ENCODE results near the gene ZNF775. TPM values are rescaled to one million over a fixed set of nuclear protein-coding genes. Genes with fewer than 3 reads are reported as not detected.

Gene ZNF775
- total RNA-seq, 6 experiments from 2014 or later = 0.44 to 1.6 (median 0.96) TPM

DNA sequence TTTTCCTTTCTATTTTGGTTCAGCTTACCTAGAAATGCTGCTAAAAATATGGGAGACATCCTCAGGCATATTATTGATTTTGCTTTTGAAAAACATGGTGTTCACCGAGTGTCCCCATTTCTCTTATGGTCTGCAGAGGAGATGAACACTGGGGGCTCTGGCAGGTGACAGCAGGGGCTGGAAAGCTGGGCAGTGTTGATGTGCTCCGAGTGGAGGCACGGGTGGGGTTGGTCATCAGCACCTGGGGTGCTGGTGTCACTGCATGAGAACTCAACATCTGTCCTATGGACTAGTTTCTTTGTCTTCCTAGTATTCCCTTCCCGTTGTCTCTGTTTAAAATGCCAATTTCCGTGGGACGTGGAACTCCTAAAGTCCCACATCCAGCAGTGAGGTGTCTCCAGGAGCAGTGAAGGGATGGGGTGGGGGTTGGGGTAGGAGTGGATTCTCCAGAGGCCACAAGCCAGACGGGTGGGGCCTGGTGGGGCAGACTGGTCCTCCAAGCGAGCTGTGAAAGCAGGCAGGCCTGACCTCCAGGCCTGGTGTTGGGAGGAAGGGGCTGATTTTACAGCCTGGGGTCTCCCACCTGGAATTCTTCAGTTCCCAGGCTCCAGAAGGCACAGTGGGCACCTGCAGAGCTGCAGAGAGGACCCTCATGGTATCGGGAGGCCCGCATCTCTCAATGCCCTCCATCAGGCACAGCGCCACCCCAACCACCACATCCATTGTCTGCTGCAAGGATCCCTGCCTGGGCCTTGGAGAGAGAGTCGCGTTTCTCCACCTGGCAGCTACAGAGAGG lies 24.4 kb downstream of the ZNF775 start:
- WGBS (ENCODE audit: insufficient coverage, low coverage, low lambda C conversion rate, missing lambda C conversion rate) = 93% methylated on average over 6 of the region's 13 CpGs
- peak in 1 of 3 donors; percentile 42 for DNase-seq
- intact Hi-C loops (cut with DNase I) = no loop called here
- H3K4me1 ChIP-seq = peaks cover 0 to 23% (median 8%) of the 10 kb centered on the region in 4 donors
- ATAC-seq = no peak
- no peaks in the 10 kb centered on the region for H3K27me3 ChIP-seq
- no peak for TF ChIP-seq POLR2A (IDR thresholded peaks at IDR 0.05)
- TF ChIP-seq, protein P1, sequence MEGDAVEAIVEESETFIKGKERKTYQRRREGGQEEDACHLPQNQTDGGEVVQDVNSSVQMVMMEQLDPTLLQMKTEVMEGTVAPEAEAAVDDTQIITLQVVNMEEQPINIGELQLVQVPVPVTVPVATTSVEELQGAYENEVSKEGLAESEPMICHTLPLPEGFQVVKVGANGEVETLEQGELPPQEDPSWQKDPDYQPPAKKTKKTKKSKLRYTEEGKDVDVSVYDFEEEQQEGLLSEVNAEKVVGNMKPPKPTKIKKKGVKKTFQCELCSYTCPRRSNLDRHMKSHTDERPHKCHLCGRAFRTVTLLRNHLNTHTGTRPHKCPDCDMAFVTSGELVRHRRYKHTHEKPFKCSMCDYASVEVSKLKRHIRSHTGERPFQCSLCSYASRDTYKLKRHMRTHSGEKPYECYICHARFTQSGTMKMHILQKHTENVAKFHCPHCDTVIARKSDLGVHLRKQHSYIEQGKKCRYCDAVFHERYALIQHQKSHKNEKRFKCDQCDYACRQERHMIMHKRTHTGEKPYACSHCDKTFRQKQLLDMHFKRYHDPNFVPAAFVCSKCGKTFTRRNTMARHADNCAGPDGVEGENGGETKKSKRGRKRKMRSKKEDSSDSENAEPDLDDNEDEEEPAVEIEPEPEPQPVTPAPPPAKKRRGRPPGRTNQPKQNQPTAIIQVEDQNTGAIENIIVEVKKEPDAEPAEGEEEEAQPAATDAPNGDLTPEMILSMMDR (IDR thresholded peaks at IDR 0.05) = no peak
- no peak overlapping the region for H3K4me3 ChIP-seq
- H3K36me3 ChIP-seq = no peaks in the 10 kb centered on the region
- no peaks in the 10 kb centered on the region for H3K9me3 ChIP-seq
- H3K27ac ChIP-seq = no peak overlapping the region

DNA sequence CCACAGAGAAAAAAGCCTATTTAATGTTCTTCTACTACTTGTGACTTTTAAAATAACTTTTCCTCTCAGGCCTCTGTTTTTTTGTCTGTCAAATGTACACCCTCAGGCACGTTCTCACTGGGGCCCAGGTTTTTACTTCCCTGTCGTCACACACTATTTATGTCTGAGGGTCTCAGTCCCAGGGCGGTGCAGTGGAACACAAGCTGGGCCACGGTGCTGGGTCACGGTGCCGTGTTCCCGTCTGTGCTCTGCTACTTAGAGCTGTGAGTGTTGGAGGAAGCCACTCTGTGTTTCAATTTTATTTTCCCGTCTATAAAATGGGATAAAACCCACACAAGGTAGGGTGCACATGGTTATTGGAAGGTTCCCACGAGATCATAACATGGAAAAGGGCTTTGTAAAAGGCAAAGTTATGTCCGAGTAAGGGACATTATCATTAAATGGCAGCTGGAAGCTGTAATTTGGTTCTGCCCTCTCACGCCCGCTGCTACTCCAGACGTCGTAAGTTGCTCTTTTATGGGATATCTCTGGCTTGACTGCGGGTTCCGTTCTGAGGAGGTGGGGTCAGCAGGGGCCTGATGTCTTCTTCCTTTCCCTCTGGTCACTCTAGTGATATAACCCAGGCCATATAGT lies 25.2 kb downstream of the ZNF775 start:
- no peak for TF ChIP-seq POLR2A (IDR thresholded peaks at IDR 0.05)
- TF ChIP-seq, protein P1 (IDR thresholded peaks at IDR 0.05) = no peak
- ATAC-seq (no peak), DNase-seq (no peak)
- H3K4me3 ChIP-seq = peak overlapping the region; percentile 71 to 78 (median 72)
- intact Hi-C loops (cut with DNase I) = no loop called here
- H3K27me3 ChIP-seq = no peaks in the 10 kb centered on the region
- H3K9me3 ChIP-seq = no peaks in the 10 kb centered on the region
- H3K4me1 ChIP-seq = peaks cover 0 to 23% (median 8%) of the 10 kb centered on the region in 4 donors
- no peaks in the 10 kb centered on the region for H3K36me3 ChIP-seq
- peak overlapping the region; percentile 88 to 96 (median 95) for H3K27ac ChIP-seq
- WGBS (ENCODE audit: insufficient coverage, low coverage, low lambda C conversion rate, missing lambda C conversion rate) = 34% methylated on average over 13 of the region's 16 CpGs

DNA sequence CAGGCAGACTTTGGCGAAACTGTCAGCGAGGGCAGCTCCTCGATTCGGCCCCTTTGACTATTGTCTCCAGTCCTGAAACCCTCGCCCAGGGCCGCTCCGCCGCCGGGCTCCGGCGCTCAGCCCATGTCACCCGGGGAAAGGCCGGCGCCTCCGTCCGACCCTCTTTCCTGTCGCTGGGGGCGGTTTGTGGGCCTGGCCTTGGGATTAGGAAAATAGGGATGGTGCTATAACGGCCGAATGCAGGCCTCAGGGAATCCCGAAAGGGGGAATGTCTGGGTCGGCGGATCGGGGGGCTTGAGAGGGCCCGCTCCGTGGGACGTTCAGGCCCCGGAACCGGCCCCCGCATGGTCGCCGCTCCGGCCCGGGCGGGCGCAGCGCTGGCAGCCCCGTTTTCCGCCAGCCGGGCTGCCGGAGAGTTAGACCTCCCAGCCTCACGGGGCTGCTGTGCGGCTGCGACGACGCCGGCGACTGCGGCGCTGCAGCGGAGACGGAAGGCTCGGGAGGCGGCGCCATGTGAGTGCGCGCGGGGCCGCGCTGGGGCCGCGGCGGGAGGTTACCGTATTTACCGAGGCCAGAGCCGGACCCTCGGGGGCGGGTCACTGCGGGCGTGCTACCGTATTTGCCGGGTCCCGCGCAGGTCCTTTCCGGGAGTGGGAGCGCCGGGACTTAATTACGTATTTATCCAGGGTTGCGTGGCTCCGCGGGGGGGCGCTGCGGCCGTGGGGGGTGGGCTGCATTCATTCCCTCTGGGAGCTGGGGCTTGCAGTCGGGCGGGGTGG lies 25.9 kb downstream of the ZNF775 start:
- Histone ChIP-seq H3K27me3 (no peaks in the 10 kb centered on the region), H3K4me1 (peaks cover 0 to 23% (median 8%) of the 10 kb centered on the region in 4 donors), H3K36me3 (no peaks in the 10 kb centered on the region), H3K4me3 (peak overlapping the region; percentile 71 to 78 (median 72)), H3K9me3 (no peaks in the 10 kb centered on the region), H3K27ac (peak overlapping the region; percentile 88 to 96 (median 95))
- intact Hi-C loops (cut with DNase I) = no loop called here
- ATAC-seq (peak; percentile 90 to 93 (median 92)), DNase-seq (peak; percentile 92 to 93 (median 92))
- peak; percentile 90 for TF ChIP-seq POLR2A (IDR thresholded peaks at IDR 0.05)
- TF ChIP-seq, protein P1 (IDR thresholded peaks at IDR 0.05) = peak in 2 of 4 donors; percentile 30 to 51
- WGBS (ENCODE audit: insufficient coverage, low coverage, low lambda C conversion rate, missing lambda C conversion rate) = 0% methylated on average over 27 of the region's 86 CpGs

DNA sequence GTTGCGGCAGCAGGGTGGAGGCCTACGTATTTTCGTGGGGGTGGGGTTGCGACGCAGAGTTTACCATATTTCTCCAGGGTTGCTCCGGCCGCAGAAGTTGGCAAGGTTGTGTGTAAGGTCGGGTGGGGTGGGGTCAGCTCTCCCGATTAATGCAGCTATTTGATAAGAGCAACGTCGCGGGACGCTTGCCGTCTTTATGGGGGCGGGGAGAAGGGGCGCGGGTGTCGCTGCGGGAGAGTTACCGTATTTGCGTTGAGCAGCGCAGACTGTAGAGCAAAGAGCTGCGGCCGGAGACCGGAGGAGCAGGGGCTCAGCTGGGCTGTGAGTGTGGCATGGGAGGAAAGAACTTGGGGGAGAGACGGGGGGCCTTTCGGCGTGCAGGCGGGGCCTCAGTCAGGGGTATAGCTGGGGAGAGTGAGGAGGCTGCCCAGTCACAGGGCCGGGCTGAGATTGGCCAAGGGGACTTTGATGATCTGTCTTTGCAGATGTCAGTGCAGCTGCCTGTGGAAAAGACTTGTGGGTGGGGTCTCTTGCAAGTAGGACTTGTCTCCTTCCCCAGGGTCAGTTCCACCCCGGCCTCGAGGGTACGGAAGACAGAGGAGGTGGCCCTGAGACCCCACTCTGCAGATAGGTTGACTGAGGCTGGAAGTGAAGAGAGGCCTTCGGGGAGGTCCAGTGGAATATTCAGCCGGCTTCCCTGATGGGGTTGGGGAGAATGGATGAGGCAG lies 26.6 kb downstream of the ZNF775 start:
- H3K9me3 ChIP-seq = no peaks in the 10 kb centered on the region
- 8% methylated on average over 33 of the region's 35 CpGs for WGBS (ENCODE audit: insufficient coverage, low coverage, low lambda C conversion rate, missing lambda C conversion rate)
- peak overlapping the region; percentile 71 to 78 (median 72) for H3K4me3 ChIP-seq
- peak in 1 of 3 donors; percentile 46 for DNase-seq
- H3K27ac ChIP-seq = peak overlapping the region; percentile 88 to 96 (median 91)
- H3K4me1 ChIP-seq = peaks cover 0 to 23% (median 8%) of the 10 kb centered on the region in 4 donors
- TF ChIP-seq, protein P1 (IDR thresholded peaks at IDR 0.05) = no peak
- TF ChIP-seq POLR2A (IDR thresholded peaks at IDR 0.05) = no peak
- peaks cover 0 to 5% (median 0%) of the 10 kb centered on the region in 4 donors for H3K36me3 ChIP-seq
- no peaks in the 10 kb centered on the region for H3K27me3 ChIP-seq
- ATAC-seq = peak; percentile 7 to 29 (median 25)
- intact Hi-C loops (cut with DNase I) = no loop called here

Measured in right lobe of liver (tissue), 6 donors.